ENCODE data around the gene HPRT1. TPM values are rescaled to one million over a fixed set of nuclear protein-coding genes. Genes with fewer than 3 reads are reported as not detected.

HPRT1 gene, protein sequence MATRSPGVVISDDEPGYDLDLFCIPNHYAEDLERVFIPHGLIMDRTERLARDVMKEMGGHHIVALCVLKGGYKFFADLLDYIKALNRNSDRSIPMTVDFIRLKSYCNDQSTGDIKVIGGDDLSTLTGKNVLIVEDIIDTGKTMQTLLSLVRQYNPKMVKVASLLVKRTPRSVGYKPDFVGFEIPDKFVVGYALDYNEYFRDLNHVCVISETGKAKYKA
- polyA plus RNA-seq: 10 to 100 TPM; 57.6 to 99.1 (median 74.1) TPM

DNA sequence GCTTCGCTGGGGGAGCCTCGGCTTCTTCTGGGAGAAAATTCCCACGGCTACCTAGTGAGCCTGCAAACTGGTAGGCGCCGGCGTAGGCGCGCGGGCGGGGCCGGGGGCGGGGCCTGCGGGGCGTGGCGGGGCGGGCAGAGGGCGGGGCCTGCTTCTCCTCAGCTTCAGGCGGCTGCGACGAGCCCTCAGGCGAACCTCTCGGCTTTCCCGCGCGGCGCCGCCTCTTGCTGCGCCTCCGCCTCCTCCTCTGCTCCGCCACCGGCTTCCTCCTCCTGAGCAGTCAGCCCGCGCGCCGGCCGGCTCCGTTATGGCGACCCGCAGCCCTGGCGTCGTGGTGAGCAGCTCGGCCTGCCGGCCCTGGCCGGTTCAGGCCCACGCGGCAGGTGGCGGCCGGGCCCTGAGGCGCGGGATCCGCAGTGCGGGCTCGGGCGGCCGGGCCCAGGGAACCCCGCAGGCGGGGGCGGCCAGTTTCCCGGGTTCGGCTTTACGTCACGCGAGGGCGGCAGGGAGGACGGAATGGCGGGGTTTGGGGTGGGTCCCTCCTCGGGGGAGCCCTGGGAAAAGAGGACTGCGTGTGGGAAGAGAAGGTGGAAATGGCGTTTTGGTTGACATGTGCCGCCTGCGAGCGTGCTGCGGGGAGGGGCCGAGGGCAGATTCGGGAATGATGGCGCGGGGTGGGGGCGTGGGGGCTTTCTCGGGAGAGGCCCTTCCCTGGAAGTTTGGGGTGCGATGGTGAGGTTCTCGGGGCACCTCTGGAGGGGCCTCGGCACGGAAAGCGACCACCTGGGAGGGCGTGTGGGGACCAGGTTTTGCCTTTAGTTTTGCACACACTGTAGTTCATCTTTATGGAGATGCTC, at the start of gene HPRT1:
Gene HPRT1 (plus strand): TSS at position 161 of the 857 bp plus-strand sequence. CDS start 147 bp downstream, at position 308.
- Mint-ChIP-seq H3K4me3 (peak within 1 kb of the TSS; percentile 80 to 90 (median 86)), H3K4me1 (peaks cover 7 to 18% of the 10 kb centered on the region in 2 donors)

DNA sequence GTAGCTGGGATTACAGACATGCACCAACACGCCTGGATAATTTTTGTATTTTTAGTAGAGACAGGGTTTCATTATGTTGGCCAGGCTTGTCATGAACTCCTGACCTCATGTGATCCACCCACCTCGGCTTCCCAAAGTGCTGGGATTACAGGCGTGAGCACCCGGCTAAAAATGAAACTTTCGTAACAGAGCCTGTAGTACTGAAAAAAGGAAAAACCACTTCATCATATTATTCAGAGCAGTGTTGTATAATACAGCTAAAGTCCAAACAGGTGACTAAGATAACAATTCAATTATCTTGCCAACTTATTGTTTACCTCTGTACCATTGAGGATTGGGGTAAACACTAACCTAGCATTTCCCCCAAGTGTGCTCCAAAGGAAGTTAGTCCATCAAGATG, 43.9 kb upstream of the HPRT1 start:
- peaks cover 0 to 7% (median 4%) of the 10 kb centered on the region in 3 donors for H3K36me3 Mint-ChIP-seq

More for the DNA sequence above, at the start of gene HPRT1:
- H3K36me3 Mint-ChIP-seq: no peaks in the 10 kb centered on the region
- peak; percentile 67 to 77 (median 75) for DNase-seq
- no peaks in the 10 kb centered on the region for H3K9me3 Mint-ChIP-seq
- H3K27ac Mint-ChIP-seq: peak within 1 kb of the TSS in 5 of 6 donors; percentile 23 to 71 (median 58)
- peaks cover 0 to 2% (median 2%) of the 10 kb centered on the region in 3 donors for H3K27me3 Mint-ChIP-seq (ENCODE audit: low read depth in 3 of 3)

DNA sequence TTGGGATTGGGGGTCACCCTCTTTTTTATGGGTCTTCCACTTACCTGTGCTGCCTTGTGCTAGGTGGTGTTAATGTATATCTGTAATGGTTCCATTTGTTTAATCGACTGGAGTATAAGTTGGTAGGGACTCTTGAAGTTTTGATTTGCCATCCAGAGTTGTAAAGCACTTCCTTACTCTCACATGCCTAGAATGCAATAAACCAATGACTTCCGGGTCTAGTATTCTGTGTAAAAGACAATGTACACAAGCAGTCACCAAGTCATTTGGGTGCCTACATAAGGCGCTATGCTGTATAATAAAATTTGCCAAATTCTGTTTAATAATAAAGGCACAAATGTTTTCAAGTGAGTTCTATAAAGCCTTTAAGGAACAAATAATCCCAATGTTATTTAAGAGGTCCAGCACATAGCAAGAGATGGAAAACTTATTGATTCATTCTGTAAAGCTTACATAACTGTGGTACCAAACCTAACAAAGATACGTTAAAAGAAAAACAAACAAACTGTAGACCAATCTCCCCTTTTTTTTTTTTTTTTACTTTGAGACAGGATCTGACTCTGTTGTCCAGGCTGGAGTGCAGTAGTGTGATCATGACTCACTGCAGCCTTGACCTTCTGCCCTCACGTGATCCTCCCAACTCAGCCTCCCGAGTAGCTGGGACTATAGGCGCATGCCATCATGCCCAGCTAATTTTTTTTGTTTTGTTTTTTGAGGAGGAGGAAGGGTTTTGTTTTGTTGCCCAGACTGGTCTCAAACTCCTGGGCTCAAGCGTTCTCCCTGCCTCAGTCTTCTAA, 41.5 kb upstream of the HPRT1 start:
- DNase-seq: no peak
- Mint-ChIP-seq H3K9me3 (no peaks in the 10 kb centered on the region), H3K36me3 (peaks cover 0 to 7% (median 4%) of the 10 kb centered on the region in 3 donors), H3K27ac (no peak overlapping the region), H3K4me1 (no peaks in the 10 kb centered on the region), H3K4me3 (no peak overlapping the region), H3K27me3 (ENCODE audit: low read depth in 3 of 3) (peaks cover 0 to 3% (median 0%) of the 10 kb centered on the region in 3 donors)

More for the DNA sequence above, 43.9 kb upstream of the HPRT1 start:
- no peak for DNase-seq
- no peaks in the 10 kb centered on the region for H3K9me3 Mint-ChIP-seq
- H3K4me1 Mint-ChIP-seq: no peaks in the 10 kb centered on the region
- no peak overlapping the region for H3K4me3 Mint-ChIP-seq
- no peaks in the 10 kb centered on the region for H3K27me3 Mint-ChIP-seq (ENCODE audit: low read depth in 3 of 3)
- H3K27ac Mint-ChIP-seq: no peak overlapping the region

DNA sequence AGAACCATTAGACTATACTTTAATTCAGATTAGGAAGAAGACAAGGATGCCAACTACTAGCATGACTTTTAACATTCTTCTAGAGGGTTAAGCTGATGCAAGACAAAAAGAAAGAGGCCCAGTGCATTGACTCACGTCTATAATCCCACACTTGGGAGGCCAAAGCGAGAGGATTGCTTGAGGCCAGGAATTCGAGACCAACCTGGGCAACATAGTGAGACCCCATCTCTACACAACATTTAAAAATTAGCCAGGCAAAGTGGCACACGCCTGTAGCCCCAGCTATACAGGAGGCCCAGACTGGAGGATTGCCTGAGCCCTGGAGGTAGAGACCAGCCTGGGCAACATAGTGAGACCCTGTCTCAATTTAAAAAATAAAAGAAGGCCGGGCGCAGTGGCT, 40.2 kb upstream of the HPRT1 start:
- Mint-ChIP-seq H3K4me1 (no peaks in the 10 kb centered on the region), H3K36me3 (peaks cover 0 to 7% (median 4%) of the 10 kb centered on the region in 3 donors), H3K27ac (no peak overlapping the region), H3K27me3 (ENCODE audit: low read depth in 3 of 3) (peaks cover 0 to 3% (median 0%) of the 10 kb centered on the region in 3 donors), H3K9me3 (no peaks in the 10 kb centered on the region), H3K4me3 (no peak overlapping the region)
- DNase-seq: no peak

DNA sequence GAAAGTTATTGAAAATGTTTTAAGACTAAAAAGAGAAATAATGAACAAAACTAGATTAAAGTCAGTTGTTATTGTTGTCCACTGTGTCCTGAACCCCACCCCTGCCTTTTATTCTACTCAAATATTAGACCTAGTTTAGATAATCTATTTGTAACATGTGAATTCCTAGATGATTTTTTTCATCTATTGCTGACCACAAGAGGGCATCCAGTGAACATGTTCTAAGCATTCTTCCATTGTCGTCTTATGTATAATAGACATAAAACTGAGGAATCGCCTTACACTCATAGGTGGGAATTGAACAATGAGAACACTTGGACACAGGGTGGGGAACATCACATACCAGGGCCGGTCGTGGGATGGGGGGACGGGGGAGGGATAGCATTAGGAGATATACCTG, 36.4 kb upstream of the HPRT1 start:
- Mint-ChIP-seq H3K4me1 (no peaks in the 10 kb centered on the region), H3K27ac (no peak overlapping the region), H3K27me3 (ENCODE audit: low read depth in 3 of 3) (peaks cover 0 to 3% (median 0%) of the 10 kb centered on the region in 3 donors), H3K36me3 (peaks cover 0 to 6% (median 0%) of the 10 kb centered on the region in 3 donors), H3K9me3 (no peaks in the 10 kb centered on the region), H3K4me3 (no peak overlapping the region)
- DNase-seq: no peak

DNA sequence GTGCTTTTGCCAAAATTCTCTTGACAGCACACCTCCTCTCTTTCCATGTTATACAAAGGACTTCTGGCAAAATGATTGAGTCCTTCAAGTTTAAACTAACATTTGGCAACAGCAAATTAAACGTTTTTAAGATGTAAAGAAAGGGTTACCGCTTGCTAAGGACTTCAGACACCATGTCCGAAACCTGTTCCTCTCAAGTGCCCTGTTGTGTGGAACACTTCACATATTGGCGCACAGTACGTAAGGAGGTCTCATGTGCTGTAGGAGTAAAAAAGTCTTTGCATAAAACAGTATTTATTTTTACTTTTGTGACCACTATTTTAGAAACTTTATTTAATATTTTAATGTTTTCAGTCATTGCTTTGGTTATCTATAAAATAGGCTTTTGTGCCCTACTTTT, 33.7 kb upstream of the HPRT1 start:
- Mint-ChIP-seq H3K4me3 (no peak overlapping the region), H3K36me3 (peaks cover 0 to 6% (median 0%) of the 10 kb centered on the region in 3 donors), H3K4me1 (no peaks in the 10 kb centered on the region), H3K27ac (no peak overlapping the region), H3K27me3 (ENCODE audit: low read depth in 3 of 3) (peaks cover 0 to 3% (median 0%) of the 10 kb centered on the region in 3 donors), H3K9me3 (no peaks in the 10 kb centered on the region)
- no peak for DNase-seq

DNA sequence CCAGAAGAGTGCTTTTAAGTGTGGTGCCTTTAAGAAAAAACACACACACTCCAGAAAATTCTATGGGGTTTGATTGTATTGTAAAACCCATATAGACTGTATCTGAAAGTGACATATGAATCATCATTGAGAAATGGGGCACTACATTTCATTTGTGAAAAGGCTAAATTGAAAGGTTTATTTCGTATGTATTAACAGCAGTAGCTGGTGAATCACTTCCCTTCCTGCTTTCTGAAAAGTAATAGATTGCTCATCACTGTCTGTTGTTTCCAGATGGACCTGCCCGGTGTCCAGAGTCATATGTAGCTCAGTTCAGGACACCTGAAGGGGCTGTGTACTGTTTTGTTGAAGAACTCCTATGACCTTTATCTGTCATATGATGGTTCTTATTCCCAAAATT, 28.1 kb upstream of the HPRT1 start:
- H3K9me3 Mint-ChIP-seq: no peaks in the 10 kb centered on the region
- H3K4me3 Mint-ChIP-seq: no peak overlapping the region
- peaks cover 0 to 12% (median 0%) of the 10 kb centered on the region in 3 donors for H3K36me3 Mint-ChIP-seq
- DNase-seq: no peak
- H3K4me1 Mint-ChIP-seq: no peaks in the 10 kb centered on the region
- H3K27me3 Mint-ChIP-seq (ENCODE audit: low read depth in 3 of 3): no peaks in the 10 kb centered on the region
- H3K27ac Mint-ChIP-seq: peak overlapping the region in 1 of 6 donors; percentile 49

DNA sequence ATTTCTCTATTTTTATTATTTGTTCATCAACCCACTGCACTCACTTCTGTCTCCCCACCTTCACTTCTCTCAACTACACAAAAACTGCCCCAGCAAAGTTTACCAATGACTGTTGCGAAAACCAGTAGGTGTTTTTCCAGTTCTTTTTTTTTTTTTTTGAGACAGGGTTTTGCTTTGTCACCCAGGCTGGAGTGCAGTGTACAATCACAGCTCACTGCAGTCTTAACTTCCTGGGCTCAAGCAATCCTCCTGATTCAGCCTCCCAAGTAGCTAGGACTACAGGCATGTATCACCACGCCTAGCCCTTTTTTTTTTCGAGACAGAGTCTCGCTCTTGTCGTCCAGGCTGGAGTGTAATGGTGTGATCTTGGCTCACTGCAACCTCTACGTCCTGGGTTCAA, 24.1 kb upstream of the HPRT1 start:
- H3K36me3 Mint-ChIP-seq: peaks cover 0 to 12% (median 0%) of the 10 kb centered on the region in 3 donors
- no peaks in the 10 kb centered on the region for H3K9me3 Mint-ChIP-seq
- no peaks in the 10 kb centered on the region for H3K4me1 Mint-ChIP-seq
- no peak for DNase-seq
- H3K27me3 Mint-ChIP-seq (ENCODE audit: low read depth in 3 of 3): no peaks in the 10 kb centered on the region
- H3K27ac Mint-ChIP-seq: no peak overlapping the region
- H3K4me3 Mint-ChIP-seq: no peak overlapping the region

DNA sequence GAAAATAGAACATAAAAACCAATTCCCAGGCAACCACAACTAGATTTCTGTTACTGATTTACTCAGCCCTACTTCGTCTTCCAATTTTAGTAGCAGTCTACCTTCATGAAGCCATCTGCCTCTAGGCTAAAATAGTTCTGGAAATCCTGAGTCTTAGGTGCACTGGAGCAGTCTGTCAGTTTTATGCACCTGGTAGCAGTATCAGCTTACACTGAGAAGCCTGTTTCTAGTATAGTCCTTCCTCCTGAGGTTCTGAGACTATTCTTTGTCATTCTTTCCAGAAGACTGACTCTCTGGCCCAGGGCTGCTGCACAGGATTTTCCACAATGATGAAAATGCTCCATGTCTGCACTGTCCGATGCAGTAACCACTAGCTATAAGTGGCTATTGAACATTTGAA, 16.9 kb upstream of the HPRT1 start:
- H3K27ac Mint-ChIP-seq: no peak overlapping the region
- H3K9me3 Mint-ChIP-seq: no peaks in the 10 kb centered on the region
- no peak overlapping the region for H3K4me3 Mint-ChIP-seq
- no peaks in the 10 kb centered on the region for H3K4me1 Mint-ChIP-seq
- DNase-seq: no peak
- H3K27me3 Mint-ChIP-seq (ENCODE audit: low read depth in 3 of 3): no peaks in the 10 kb centered on the region
- H3K36me3 Mint-ChIP-seq: no peaks in the 10 kb centered on the region

DNA sequence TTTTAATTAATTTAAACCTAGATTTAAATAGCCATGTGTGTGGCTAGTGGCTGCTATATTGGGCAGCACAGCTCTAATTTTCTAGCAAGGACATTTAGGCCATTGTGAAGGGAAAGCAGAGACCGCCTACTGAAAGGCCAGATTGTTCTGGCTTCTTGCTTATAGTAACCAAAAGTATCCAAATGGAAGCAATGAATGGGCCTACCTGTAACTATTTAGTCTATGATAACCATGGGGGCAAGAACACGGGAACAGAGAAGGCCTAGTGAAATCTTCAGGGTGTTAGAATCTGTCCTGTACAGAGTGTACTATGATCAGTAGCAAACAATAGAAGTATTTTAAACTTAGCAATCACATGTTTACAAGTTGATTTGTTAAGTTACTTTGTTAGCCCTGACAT, 16.5 kb upstream of the HPRT1 start:
- Mint-ChIP-seq H3K4me1 (no peaks in the 10 kb centered on the region), H3K4me3 (no peak overlapping the region), H3K27me3 (ENCODE audit: low read depth in 3 of 3) (no peaks in the 10 kb centered on the region), H3K9me3 (no peaks in the 10 kb centered on the region), H3K27ac (no peak overlapping the region), H3K36me3 (no peaks in the 10 kb centered on the region)
- no peak for DNase-seq

DNA sequence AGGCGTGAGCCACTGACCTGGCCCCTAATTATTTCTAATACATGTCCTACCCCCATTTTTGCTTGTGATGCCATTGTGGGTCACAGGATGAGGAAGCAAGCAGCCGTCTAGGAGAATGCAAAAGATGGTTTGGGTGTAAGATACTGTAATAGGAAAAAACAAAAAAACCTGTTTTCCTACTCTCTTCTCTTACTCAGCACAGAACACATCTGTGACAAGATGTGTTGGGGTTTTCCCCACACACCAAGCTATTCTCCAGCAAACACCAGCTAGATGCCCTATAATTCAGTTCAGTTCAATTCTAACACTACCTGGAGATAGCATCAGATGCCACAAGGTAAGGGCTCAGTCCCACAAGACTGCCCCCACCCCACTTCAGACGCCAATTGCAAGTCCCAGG, 15.3 kb upstream of the HPRT1 start:
- Mint-ChIP-seq H3K27me3 (ENCODE audit: low read depth in 3 of 3) (no peaks in the 10 kb centered on the region), H3K36me3 (no peaks in the 10 kb centered on the region), H3K4me1 (no peaks in the 10 kb centered on the region), H3K9me3 (no peaks in the 10 kb centered on the region), H3K4me3 (no peak overlapping the region), H3K27ac (no peak overlapping the region)
- no peak for DNase-seq

DNA sequence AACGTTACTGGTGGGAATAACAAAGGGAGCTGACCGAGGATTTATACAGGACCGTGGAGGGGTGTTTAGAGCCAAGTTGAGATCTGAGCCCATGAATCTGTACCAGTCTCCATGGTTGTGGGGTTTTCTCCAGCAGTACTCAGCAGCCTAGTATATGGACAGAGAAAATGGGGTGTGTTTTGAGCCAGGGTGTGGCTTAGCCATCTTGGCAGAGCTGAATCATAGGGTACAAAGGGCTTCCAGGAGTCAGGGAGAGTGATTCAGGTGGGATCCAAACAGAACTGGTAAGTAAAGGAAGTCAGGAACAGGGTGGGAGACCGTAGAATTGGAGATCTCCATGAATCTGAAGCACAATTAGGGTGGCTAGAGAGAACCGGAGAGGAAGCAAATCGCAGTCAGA, 7.4 kb upstream of the HPRT1 start:
- Mint-ChIP-seq H3K27me3 (ENCODE audit: low read depth in 3 of 3) (peaks cover 0 to 3% (median 0%) of the 10 kb centered on the region in 3 donors), H3K4me1 (no peaks in the 10 kb centered on the region), H3K9me3 (peaks cover 0 to 1% (median 0%) of the 10 kb centered on the region in 6 donors), H3K4me3 (no peak overlapping the region), H3K27ac (no peak overlapping the region), H3K36me3 (no peaks in the 10 kb centered on the region)
- DNase-seq: no peak

DNA sequence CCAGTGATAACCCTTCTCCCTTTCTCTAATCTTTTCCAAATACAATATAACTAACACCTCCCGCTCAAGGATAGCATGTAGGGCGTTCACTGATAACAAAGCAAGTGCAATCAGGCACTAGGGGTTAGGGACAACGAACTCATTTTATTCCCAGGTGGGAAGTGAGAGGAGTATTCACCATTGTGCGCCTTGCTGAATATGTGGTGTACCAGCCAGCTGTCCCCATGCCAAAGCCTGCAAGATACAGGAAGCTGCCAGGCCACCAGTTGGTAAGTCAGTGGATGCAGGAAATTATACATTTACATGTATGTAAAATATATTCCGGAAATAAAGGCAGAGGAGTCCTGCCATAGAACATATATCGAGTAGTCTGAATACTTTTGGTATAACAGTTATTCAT, 6.3 kb upstream of the HPRT1 start:
- H3K4me1 Mint-ChIP-seq: no peaks in the 10 kb centered on the region
- H3K9me3 Mint-ChIP-seq: peaks cover 0 to 1% (median 0%) of the 10 kb centered on the region in 6 donors
- no peaks in the 10 kb centered on the region for H3K36me3 Mint-ChIP-seq
- H3K4me3 Mint-ChIP-seq: no peak overlapping the region
- H3K27ac Mint-ChIP-seq: no peak overlapping the region
- peaks cover 0 to 3% (median 0%) of the 10 kb centered on the region in 3 donors for H3K27me3 Mint-ChIP-seq (ENCODE audit: low read depth in 3 of 3)
- no peak for DNase-seq

DNA sequence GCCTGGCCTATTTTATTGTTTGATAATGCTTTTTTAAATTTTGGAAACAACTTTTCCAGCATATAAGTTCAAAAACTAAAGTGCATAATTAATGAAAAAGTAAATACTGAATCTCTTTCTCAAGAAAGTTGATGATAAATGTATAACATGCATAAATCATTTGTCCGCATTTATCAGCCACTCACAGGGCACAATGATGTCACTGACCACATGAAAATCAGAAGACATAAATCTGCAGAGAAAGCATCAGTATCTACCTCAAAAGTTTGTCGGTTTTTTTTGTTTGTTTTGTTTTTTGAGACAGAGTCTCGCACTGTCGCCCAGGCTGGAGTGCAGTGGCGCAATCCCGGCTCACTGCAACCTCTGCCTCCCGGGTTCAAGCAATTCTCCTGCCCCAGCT, 5.5 kb upstream of the HPRT1 start:
- Mint-ChIP-seq H3K9me3 (peaks cover 0 to 1% (median 0%) of the 10 kb centered on the region in 6 donors), H3K27ac (no peak overlapping the region), H3K4me1 (no peaks in the 10 kb centered on the region), H3K4me3 (no peak overlapping the region), H3K36me3 (no peaks in the 10 kb centered on the region), H3K27me3 (ENCODE audit: low read depth in 3 of 3) (peaks cover 0 to 5% (median 0%) of the 10 kb centered on the region in 3 donors)
- no peak for DNase-seq

Measured in immature natural killer cell (primary cell).